Type B pancreatic cell (in vitro differentiated cells): ENCODE data around the gene INHBA. TPM values are rescaled to one million over a fixed set of nuclear protein-coding genes. Genes with fewer than 3 reads are reported as not detected.

Source experiments
- DNase-seq: peaks from one replicate; pipeline ENCODE4 v3.0.0; 2021; ENCODE audit warnings: mixed read lengths; ENCODE audit not compliant: unreplicated experiment; ENCODE audit errors: extremely low spot score
- H3K27ac Mint-ChIP-seq: 2 replicates; pipeline ENCODE4 v1.8.0; 2021; ENCODE audit warnings: mild to moderate bottlenecking, mixed read lengths
- H3K27me3 Mint-ChIP-seq: 2 replicates; pipeline ENCODE4 v1.8.0; 2021; ENCODE audit warnings: mixed read lengths
- H3K36me3 Mint-ChIP-seq: 2 replicates; pipeline ENCODE4 v1.8.0; 2021; ENCODE audit warnings: mixed read lengths
- H3K4me1 Mint-ChIP-seq: one replicate; pipeline ENCODE4 v1.8.0; 2021; ENCODE audit warnings: mixed read lengths; ENCODE audit not compliant: unreplicated experiment
- H3K4me3 Mint-ChIP-seq: 2 replicates; pipeline ENCODE4 v1.8.0; 2021; ENCODE audit warnings: mild to moderate bottlenecking, mixed read lengths
- H3K9me3 Mint-ChIP-seq: 2 replicates; pipeline ENCODE4 v1.8.0; 2021; ENCODE audit warnings: mixed read lengths
- CTCF ChIP-seq: fragments of 200-600 bp; sonication (generic); conservative IDR thresholded peaks from 2 replicates; pipeline ENCODE4 v1.5.0; 2021; ENCODE audit warnings: antibody characterized with exemption, mild to moderate bottlenecking
- total RNA-seq: library from RNA; stranded (reverse); gene quantifications from 2 replicates; pipeline ENCODE4 v1.2.1, GENCODE V29; 2021; ENCODE audit warnings: low replicate concordance

INHBA gene
- total RNA-seq, 1 donor from 2014 or later = 19.9 TPM

- Mint-ChIP-seq H3K36me3 (peaks cover 8% of the 10 kb centered on the region), H3K4me3 (no peak overlapping the region), H3K27ac (no peak overlapping the region), H3K27me3 (no peaks in the 10 kb centered on the region), H3K4me1 (no peaks in the 10 kb centered on the region), H3K9me3 (peaks cover 2% of the 10 kb centered on the region)
- TF ChIP-seq CTCF = no peak
- no peak for DNase-seq
These were observed 17.2 kb downstream of the INHBA start for GRCh38 chr7:41685684-41686083.

GRCh38 chr7:41682422-41682821, 20.5 kb downstream of the INHBA start:
- Mint-ChIP-seq H3K27me3 (no peaks in the 10 kb centered on the region), H3K4me3 (no peak overlapping the region), H3K9me3 (peaks cover 7% of the 10 kb centered on the region), H3K4me1 (no peaks in the 10 kb centered on the region), H3K27ac (no peak overlapping the region), H3K36me3 (no peaks in the 10 kb centered on the region)
- no peak for DNase-seq
- no peak for TF ChIP-seq CTCF

- Mint-ChIP-seq H3K4me1 (no peaks in the 10 kb centered on the region), H3K27ac (no peak overlapping the region), H3K4me3 (no peak overlapping the region), H3K27me3 (no peaks in the 10 kb centered on the region), H3K36me3 (no peaks in the 10 kb centered on the region), H3K9me3 (peaks cover 7% of the 10 kb centered on the region)
- no peak for DNase-seq
- TF ChIP-seq CTCF = no peak
These were observed 23.3 kb downstream of the INHBA start for GRCh38 chr7:41679566-41679965.

- H3K36me3 Mint-ChIP-seq = no peaks in the 10 kb centered on the region
- no peak overlapping the region for H3K4me3 Mint-ChIP-seq
- no peak overlapping the region for H3K27ac Mint-ChIP-seq
- no peak for DNase-seq
- H3K4me1 Mint-ChIP-seq = peaks cover 7% of the 10 kb centered on the region
- no peaks in the 10 kb centered on the region for H3K27me3 Mint-ChIP-seq
- no peak for TF ChIP-seq CTCF
- H3K9me3 Mint-ChIP-seq = peaks cover 5% of the 10 kb centered on the region
These were observed 28.3 kb downstream of the INHBA start for GRCh38 chr7:41674505-41675023.

GRCh38 chr7:41661596-41661995, 41.3 kb downstream of the INHBA start:
- H3K27me3 Mint-ChIP-seq = no peaks in the 10 kb centered on the region

More at GRCh38 chr7:41661596-41661995, 41.3 kb downstream of the INHBA start:
- no peak overlapping the region for H3K4me3 Mint-ChIP-seq
- peaks cover 10% of the 10 kb centered on the region for H3K9me3 Mint-ChIP-seq
- H3K4me1 Mint-ChIP-seq = peaks cover 10% of the 10 kb centered on the region
- H3K36me3 Mint-ChIP-seq = peaks cover 4% of the 10 kb centered on the region
- TF ChIP-seq CTCF = no peak
- DNase-seq = no peak
- H3K27ac Mint-ChIP-seq = no peak overlapping the region
